Endodermal cell (in vitro differentiated cells): ENCODE measurements around the gene ABAT. TPM values are rescaled to one million over a fixed set of nuclear protein-coding genes. Genes with fewer than 3 reads are reported as not detected.

Experiments used
- DNase-seq: peaks from one replicate; pipeline ENCODE4 v3.0.0-alpha.2; 2017
- H3K27ac ChIP-seq: 2 replicates; pipeline ENCODE4 v1.5.1; 2013; ENCODE audit warnings: mild to moderate bottlenecking, low read depth, low read length, moderate library complexity
- H3K27me3 ChIP-seq: 2 replicates; pipeline ENCODE4 v1.6.1; 2013; ENCODE audit warnings: mild to moderate bottlenecking, low read length, moderate library complexity; ENCODE audit not compliant: insufficient read depth, control insufficient read depth, poor library complexity, severe bottlenecking
- H3K36me3 ChIP-seq: 2 replicates; pipeline ENCODE4 v1.7.0; 2013; ENCODE audit warnings: mild to moderate bottlenecking, low read length, moderate library complexity; ENCODE audit not compliant: control insufficient read depth, insufficient read depth
- H3K4me1 ChIP-seq: one replicate; pipeline ENCODE4 v1.7.0; 2013; ENCODE audit warnings: low read length; ENCODE audit not compliant: control insufficient read depth, insufficient read depth
- H3K4me3 ChIP-seq: 2 replicates; pipeline ENCODE4 v1.5.1; 2013; ENCODE audit warnings: mild to moderate bottlenecking, low read length, moderate library complexity
- H3K9ac ChIP-seq: 2 replicates; pipeline ENCODE4 v1.6.1; 2013; ENCODE audit warnings: mild to moderate bottlenecking, low read length, moderate library complexity; ENCODE audit not compliant: poor library complexity, severe bottlenecking; ENCODE audit errors: extremely low read depth
- H3K9me3 ChIP-seq: 2 replicates; pipeline ENCODE4 v1.6.1; 2013; ENCODE audit warnings: mild to moderate bottlenecking, low read length, moderate library complexity; ENCODE audit not compliant: control insufficient read depth
- H3K27ac Mint-ChIP-seq: 2 replicates; pipeline ENCODE4 v1.8.0; 2020; ENCODE audit warnings: mixed read lengths
- H3K27me3 Mint-ChIP-seq: 2 replicates; pipeline ENCODE4 v1.8.0; 2021; ENCODE audit warnings: mild to moderate bottlenecking, mixed read lengths; ENCODE audit not compliant: insufficient read depth
- H3K36me3 Mint-ChIP-seq: 2 replicates; pipeline ENCODE4 v1.8.0; 2020; ENCODE audit warnings: low read depth, mixed read lengths
- H3K4me1 Mint-ChIP-seq: 2 replicates; pipeline ENCODE4 v1.8.0; 2020; ENCODE audit warnings: mixed read lengths
- H3K4me3 Mint-ChIP-seq: 2 replicates; pipeline ENCODE4 v1.8.0; 2020; ENCODE audit warnings: mild to moderate bottlenecking, moderate library complexity, mixed read lengths
- H3K9me3 Mint-ChIP-seq: 2 replicates; pipeline ENCODE4 v1.8.0; 2020; ENCODE audit warnings: mild to moderate bottlenecking, mixed read lengths
- CTCF ChIP-seq: fragments of 200-600 bp; sonication (generic); conservative IDR thresholded peaks from 2 replicates; pipeline ENCODE4 v1.5.0; 2021; ENCODE audit warnings: antibody characterized with exemption, mild to moderate bottlenecking
- WGBS, 2 experiments: methylation state at CpG; one replicate each; pipeline versions ENCODE4 v1.1.5 to v1.1.7; 2013; ENCODE audit warnings: missing lambda C conversion rate in 2 of 2, mixed read lengths in 1 of 2; ENCODE audit not compliant: insufficient coverage in 1 of 2, insufficient read length in 1 of 2; 5-methylcytosine and 5-hydroxymethylcytosine counted together
- total RNA-seq, 2 donors: library from RNA; stranded (reverse); fragmentation: NEBNext Ultra II Directional in 1 of 2; extraction: Animal tissue kit (Norgen Biotek cat#: 25700) in 1 of 2; gene quantifications; 2 replicates in 1 of 2; 3 replicates in 1 of 2; pipeline ENCODE4 v1.2.1, GENCODE V29; 2021

ABAT gene
- total RNA-seq, 2 donors from 2014 or later, result 9.7 to 13.6 TPM

- H3K36me3 ChIP-seq, result peaks cover 70% of the 10 kb centered on the region
- no peaks in the 10 kb centered on the region for H3K9me3 ChIP-seq
- Mint-ChIP-seq H3K4me3 (no peak overlapping the region), H3K27ac (peak overlapping the region; percentile 84), H3K9me3 (no peaks in the 10 kb centered on the region), H3K36me3 (peaks cover 64% of the 10 kb centered on the region), H3K4me1 (peaks cover 15% of the 10 kb centered on the region), H3K27me3 (no peaks in the 10 kb centered on the region)
- no peak overlapping the region for H3K9ac ChIP-seq
- H3K4me1 ChIP-seq, result peaks cover 10% of the 10 kb centered on the region
- no peak overlapping the region for H3K27ac ChIP-seq
- H3K27me3 ChIP-seq, result no peaks in the 10 kb centered on the region
- no peak overlapping the region for H3K4me3 ChIP-seq
- DNase-seq, result peak; percentile 89
- TF ChIP-seq CTCF, result peak; percentile 99
- 74 to 81% methylated on average over 17 to 18 of the region's 18 CpGs for WGBS, 2 experiments
Measured at GRCh38 chr16:8634991-8635736, 39.3 kb upstream of the ABAT start.

GRCh38 chr16:8639694-8640093 is 34.7 kb upstream of the ABAT start:
- 82 to 96% methylated on average over 8 to 13 of the region's 13 CpGs for WGBS, 2 experiments
- Mint-ChIP-seq H3K9me3 (no peaks in the 10 kb centered on the region), H3K27ac (no peak overlapping the region), H3K4me1 (no peaks in the 10 kb centered on the region), H3K36me3 (peaks cover 84% of the 10 kb centered on the region), H3K4me3 (no peak overlapping the region), H3K27me3 (no peaks in the 10 kb centered on the region)
- Histone ChIP-seq H3K9ac (no peak overlapping the region), H3K4me3 (no peak overlapping the region), H3K27ac (no peak overlapping the region), H3K4me1 (no peaks in the 10 kb centered on the region), H3K27me3 (no peaks in the 10 kb centered on the region), H3K9me3 (no peaks in the 10 kb centered on the region), H3K36me3 (peaks cover 83% of the 10 kb centered on the region)
- DNase-seq, result no peak
- no peak for TF ChIP-seq CTCF

GRCh38 chr16:8641671-8642070 is 32.7 kb upstream of the ABAT start:
- peaks cover 78% of the 10 kb centered on the region for H3K36me3 ChIP-seq
- WGBS, 2 experiments, result 82% methylated on average over 9 of the region's 9 CpGs; no CpG with 5 or more reads in 1 of the 2 experiments
- Mint-ChIP-seq H3K27ac (no peak overlapping the region), H3K27me3 (no peaks in the 10 kb centered on the region), H3K4me1 (no peaks in the 10 kb centered on the region), H3K36me3 (peaks cover 88% of the 10 kb centered on the region), H3K9me3 (no peaks in the 10 kb centered on the region), H3K4me3 (no peak overlapping the region)
- no peaks in the 10 kb centered on the region for H3K9me3 ChIP-seq
- no peak for TF ChIP-seq CTCF
- no peak overlapping the region for H3K4me3 ChIP-seq
- no peaks in the 10 kb centered on the region for H3K27me3 ChIP-seq
- H3K9ac ChIP-seq, result no peak overlapping the region
- DNase-seq, result no peak
- H3K4me1 ChIP-seq, result no peaks in the 10 kb centered on the region
- no peak overlapping the region for H3K27ac ChIP-seq
